ENCODE measurements around the gene EPN3. TPM values are rescaled to one million over a fixed set of nuclear protein-coding genes. Genes with fewer than 3 reads are reported as not detected.

Gene EPN3
- total and polyA plus RNA-seq, 2 experiments from 2014 or later, result 2.3 to 7.7 TPM

DNA sequence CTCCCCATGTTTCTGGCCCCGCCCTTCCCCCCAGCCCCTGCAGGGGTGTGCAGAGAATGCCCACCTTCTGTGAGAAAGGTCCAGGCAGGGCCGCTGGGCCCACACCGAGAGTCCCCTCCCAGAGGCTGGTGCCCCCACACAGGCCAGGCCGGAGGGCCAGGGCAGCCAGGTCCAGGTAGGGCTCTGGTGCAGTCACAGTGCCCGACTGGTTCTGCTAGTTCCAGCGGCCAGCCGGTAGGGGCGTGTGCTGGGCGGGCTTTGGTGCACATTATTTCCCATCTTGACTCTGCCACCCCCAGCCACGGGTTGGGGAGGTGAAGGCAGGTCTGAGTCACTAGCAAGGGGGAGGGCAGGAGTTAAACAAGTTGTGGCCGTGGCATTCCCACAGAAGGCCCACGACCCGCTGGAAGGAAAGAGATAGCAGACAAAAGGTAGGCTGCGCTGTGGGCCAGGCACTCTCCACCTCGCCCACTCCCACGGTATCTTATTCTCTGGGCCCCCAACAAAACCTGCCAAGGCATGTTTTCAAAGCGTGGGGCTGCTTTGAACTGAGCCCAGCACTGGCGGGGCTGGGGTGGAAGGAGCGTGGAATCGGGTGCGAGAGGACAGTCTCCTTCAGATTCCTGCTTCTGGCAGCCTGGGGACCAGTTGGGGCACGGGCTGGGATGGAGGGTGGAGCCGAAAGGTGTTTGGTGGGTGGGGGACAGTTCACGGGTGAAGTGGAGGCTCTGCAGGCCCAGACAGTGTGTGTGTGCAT, 1.9 kb downstream of the EPN3 start:
- Histone ChIP-seq H3K79me2 (replicated peaks; ENCODE audit: insufficient read depth) (no peaks in the 10 kb centered on the region), H3F3A (replicated peaks; ENCODE audit: low read depth) (0 out of 2 replicates have a peak, but pooled peaks cover 4% of the 10 kb centered on the region), H3K27me3 (ENCODE audit: insufficient read depth) (peaks cover 28% of the 10 kb centered on the region), H3K36me3 (ENCODE audit: insufficient read depth) (no peaks in the 10 kb centered on the region), H3K4me3 (peak overlapping the region; percentile 86), H4K20me1 (replicated peaks; ENCODE audit: insufficient read depth) (no peaks in the 10 kb centered on the region), H3K9me2 (ENCODE audit: insufficient read depth) (peaks cover 3% of the 10 kb centered on the region; the same call in 1 of the 2 replicates), H3K27ac (ENCODE audit: low read depth) (no peak overlapping the region), H2AFZ (peak overlapping the region; percentile 98), H3K4me2 (peak overlapping the region; percentile 96), H3K4me1 (ENCODE audit: insufficient read depth) (peaks cover 19% of the 10 kb centered on the region)
- peak overlapping the region; percentile 27; the same call in 1 of the 2 replicates for H3K27ac Mint-ChIP-seq
- no peak for TF ChIP-seq ZNF331 (CRISPR knock-in tag; IDR thresholded peaks at IDR 0.05; ENCODE audit: low read depth)
- no peak for TF ChIP-seq NANOG (IDR thresholded peaks at IDR 0.05; ENCODE audit: borderline replicate concordance)
- no peak for TF ChIP-seq EZH2phosphoT487 (IDR thresholded peaks at IDR 0.05; ENCODE audit: unreplicated experiment)
- no peak for TF ChIP-seq EZH2 (IDR thresholded peaks at IDR 0.05; ENCODE audit: low read depth, unreplicated experiment)
- TF ChIP-seq, protein P1, sequence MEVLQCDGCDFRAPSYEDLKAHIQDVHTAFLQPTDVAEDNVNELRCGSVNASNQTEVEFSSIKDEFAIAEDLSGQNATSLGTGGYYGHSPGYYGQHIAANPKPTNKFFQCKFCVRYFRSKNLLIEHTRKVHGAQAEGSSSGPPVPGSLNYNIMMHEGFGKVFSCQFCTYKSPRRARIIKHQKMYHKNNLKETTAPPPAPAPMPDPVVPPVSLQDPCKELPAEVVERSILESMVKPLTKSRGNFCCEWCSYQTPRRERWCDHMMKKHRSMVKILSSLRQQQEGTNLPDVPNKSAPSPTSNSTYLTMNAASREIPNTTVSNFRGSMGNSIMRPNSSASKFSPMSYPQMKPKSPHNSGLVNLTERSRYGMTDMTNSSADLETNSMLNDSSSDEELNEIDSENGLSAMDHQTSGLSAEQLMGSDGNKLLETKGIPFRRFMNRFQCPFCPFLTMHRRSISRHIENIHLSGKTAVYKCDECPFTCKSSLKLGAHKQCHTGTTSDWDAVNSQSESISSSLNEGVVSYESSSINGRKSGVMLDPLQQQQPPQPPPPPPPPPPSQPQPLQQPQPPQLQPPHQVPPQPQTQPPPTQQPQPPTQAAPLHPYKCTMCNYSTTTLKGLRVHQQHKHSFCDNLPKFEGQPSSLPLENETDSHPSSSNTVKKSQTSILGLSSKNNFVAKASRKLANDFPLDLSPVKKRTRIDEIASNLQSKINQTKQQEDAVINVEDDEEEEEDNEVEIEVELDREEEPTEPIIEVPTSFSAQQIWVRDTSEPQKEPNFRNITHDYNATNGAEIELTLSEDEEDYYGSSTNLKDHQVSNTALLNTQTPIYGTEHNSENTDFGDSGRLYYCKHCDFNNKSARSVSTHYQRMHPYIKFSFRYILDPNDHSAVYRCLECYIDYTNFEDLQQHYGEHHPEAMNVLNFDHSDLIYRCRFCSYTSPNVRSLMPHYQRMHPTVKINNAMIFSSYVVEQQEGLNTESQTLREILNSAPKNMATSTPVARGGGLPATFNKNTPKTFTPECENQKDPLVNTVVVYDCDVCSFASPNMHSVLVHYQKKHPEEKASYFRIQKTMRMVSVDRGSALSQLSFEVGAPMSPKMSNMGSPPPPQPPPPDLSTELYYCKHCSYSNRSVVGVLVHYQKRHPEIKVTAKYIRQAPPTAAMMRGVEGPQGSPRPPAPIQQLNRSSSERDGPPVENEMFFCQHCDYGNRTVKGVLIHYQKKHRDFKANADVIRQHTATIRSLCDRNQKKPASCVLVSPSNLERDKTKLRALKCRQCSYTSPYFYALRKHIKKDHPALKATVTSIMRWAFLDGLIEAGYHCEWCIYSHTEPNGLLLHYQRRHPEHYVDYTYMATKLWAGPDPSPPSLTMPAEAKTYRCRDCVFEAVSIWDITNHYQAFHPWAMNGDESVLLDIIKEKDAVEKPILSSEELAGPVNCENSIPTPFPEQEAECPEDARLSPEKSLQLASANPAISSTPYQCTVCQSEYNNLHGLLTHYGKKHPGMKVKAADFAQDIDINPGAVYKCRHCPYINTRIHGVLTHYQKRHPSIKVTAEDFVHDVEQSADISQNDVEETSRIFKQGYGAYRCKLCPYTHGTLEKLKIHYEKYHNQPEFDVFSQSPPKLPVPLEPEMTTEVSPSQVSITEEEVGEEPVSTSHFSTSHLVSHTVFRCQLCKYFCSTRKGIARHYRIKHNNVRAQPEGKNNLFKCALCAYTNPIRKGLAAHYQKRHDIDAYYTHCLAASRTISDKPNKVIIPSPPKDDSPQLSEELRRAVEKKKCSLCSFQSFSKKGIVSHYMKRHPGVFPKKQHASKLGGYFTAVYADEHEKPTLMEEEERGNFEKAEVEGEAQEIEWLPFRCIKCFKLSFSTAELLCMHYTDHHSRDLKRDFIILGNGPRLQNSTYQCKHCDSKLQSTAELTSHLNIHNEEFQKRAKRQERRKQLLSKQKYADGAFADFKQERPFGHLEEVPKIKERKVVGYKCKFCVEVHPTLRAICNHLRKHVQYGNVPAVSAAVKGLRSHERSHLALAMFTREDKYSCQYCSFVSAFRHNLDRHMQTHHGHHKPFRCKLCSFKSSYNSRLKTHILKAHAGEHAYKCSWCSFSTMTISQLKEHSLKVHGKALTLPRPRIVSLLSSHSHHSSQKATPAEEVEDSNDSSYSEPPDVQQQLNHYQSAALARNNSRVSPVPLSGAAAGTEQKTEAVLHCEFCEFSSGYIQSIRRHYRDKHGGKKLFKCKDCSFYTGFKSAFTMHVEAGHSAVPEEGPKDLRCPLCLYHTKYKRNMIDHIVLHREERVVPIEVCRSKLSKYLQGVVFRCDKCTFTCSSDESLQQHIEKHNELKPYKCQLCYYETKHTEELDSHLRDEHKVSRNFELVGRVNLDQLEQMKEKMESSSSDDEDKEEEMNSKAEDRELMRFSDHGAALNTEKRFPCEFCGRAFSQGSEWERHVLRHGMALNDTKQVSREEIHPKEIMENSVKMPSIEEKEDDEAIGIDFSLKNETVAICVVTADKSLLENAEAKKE (CRISPR knock-in tag; IDR thresholded peaks at IDR 0.05), result no peak
- no peak for TF ChIP-seq JUNB (IDR thresholded peaks at IDR 0.05; ENCODE audit: unreplicated experiment)
- TF ChIP-seq, protein P2, sequence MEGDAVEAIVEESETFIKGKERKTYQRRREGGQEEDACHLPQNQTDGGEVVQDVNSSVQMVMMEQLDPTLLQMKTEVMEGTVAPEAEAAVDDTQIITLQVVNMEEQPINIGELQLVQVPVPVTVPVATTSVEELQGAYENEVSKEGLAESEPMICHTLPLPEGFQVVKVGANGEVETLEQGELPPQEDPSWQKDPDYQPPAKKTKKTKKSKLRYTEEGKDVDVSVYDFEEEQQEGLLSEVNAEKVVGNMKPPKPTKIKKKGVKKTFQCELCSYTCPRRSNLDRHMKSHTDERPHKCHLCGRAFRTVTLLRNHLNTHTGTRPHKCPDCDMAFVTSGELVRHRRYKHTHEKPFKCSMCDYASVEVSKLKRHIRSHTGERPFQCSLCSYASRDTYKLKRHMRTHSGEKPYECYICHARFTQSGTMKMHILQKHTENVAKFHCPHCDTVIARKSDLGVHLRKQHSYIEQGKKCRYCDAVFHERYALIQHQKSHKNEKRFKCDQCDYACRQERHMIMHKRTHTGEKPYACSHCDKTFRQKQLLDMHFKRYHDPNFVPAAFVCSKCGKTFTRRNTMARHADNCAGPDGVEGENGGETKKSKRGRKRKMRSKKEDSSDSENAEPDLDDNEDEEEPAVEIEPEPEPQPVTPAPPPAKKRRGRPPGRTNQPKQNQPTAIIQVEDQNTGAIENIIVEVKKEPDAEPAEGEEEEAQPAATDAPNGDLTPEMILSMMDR (conservative IDR thresholded peaks at IDR 0.05; ENCODE audit: low read depth in 2 of 2), result peak; percentile 47 to 52
- TF ChIP-seq, protein P3, sequence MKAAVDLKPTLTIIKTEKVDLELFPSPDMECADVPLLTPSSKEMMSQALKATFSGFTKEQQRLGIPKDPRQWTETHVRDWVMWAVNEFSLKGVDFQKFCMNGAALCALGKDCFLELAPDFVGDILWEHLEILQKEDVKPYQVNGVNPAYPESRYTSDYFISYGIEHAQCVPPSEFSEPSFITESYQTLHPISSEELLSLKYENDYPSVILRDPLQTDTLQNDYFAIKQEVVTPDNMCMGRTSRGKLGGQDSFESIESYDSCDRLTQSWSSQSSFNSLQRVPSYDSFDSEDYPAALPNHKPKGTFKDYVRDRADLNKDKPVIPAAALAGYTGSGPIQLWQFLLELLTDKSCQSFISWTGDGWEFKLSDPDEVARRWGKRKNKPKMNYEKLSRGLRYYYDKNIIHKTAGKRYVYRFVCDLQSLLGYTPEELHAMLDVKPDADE (IDR thresholded peaks at IDR 0.05), result no peak
- DNase-seq (ENCODE audit: low spot score), result peak; percentile 76
- H3K4me1 Mint-ChIP-seq, result peaks cover 30% of the 10 kb centered on the region
- peaks cover 5% of the 10 kb centered on the region; the same call in 1 of the 3 replicates for H3K36me3 Mint-ChIP-seq (ENCODE audit: low read depth)
- ATAC-seq, result peak; percentile 78
- H3K27me3 Mint-ChIP-seq (ENCODE audit: insufficient read depth, low read depth, poor library complexity), result peaks cover 30% of the 10 kb centered on the region
- peak overlapping the region; percentile 82 for H3K4me3 Mint-ChIP-seq
- H3K9me3 Mint-ChIP-seq, result no peaks in the 10 kb centered on the region; the same call in 2 of the 3 replicates
